GM12878 (cell line): ENCODE measurements around the gene MARCHF10. TPM values are rescaled to one million over a fixed set of nuclear protein-coding genes. Genes with fewer than 3 reads are reported as not detected.

Experiments
- ATF2 ChIP-seq: IDR thresholded peaks from 2 replicates; pipeline ENCODE4 v1.6.1; 2012; ENCODE audit warnings: low read length, inconsistent platforms
- HCFC1 ChIP-seq: fragments of 150-350 bp; IDR thresholded peaks from 2 replicates; pipeline ENCODE4 v1.6.1; 2014; ENCODE audit warnings: low read length
- IRF4 ChIP-seq: IDR thresholded peaks from 2 replicates; pipeline ENCODE4 v1.6.1; 2011; ENCODE audit warnings: low read depth, low read length
- KAT2A ChIP-seq: conservative IDR thresholded peaks from 2 replicates; pipeline ENCODE4 v1.6.1; 2011; ENCODE audit warnings: low read depth, low read length; ENCODE audit not compliant: control insufficient read depth
- KDM1A ChIP-seq: fragments of 200-600 bp; sonication (generic); IDR thresholded peaks from 2 replicates; pipeline ENCODE4 v1.6.1; 2016; ENCODE audit warnings: borderline replicate concordance
- MEF2A ChIP-seq: IDR thresholded peaks from 2 replicates; pipeline ENCODE4 v1.6.1; 2011; ENCODE audit warnings: low read depth, mild to moderate bottlenecking, low read length, moderate library complexity; ENCODE audit not compliant: insufficient read depth
- MTA2 ChIP-seq: fragments of 450-650 bp; IDR thresholded peaks from 2 replicates; pipeline ENCODE4 v1.6.1; 2016; ENCODE audit warnings: low read depth, mild to moderate bottlenecking, moderate library complexity
- POLR2A ChIP-seq: IDR thresholded peaks from 2 replicates; pipeline ENCODE4 v1.6.1; 2011; ENCODE audit warnings: low read depth, mild to moderate bottlenecking, low read length
- SPI1 ChIP-seq: IDR thresholded peaks from 2 replicates; pipeline ENCODE4 v1.6.1; 2011; ENCODE audit warnings: low read depth, mild to moderate bottlenecking, low read length, moderate library complexity, borderline replicate concordance; ENCODE audit not compliant: insufficient read depth
- TBL1XR1 ChIP-seq: IDR thresholded peaks from 2 replicates; pipeline ENCODE4 v1.6.1; 2012; ENCODE audit warnings: low read depth, low read length, improper control_type of control experiment
- TCF12 ChIP-seq: IDR thresholded peaks from 2 replicates; pipeline ENCODE4 v1.6.1; 2011; ENCODE audit warnings: low read depth, mild to moderate bottlenecking, low read length
- ZNF24 ChIP-seq: fragments of 450-650 bp; IDR thresholded peaks from 2 replicates; pipeline ENCODE4 v1.6.1; 2017; ENCODE audit warnings: antibody characterized with exemption, mild to moderate bottlenecking
- ZNF274 ChIP-seq: IDR thresholded peaks from one replicate; pipeline ENCODE4 v1.8.0; 2011; ENCODE audit not compliant: insufficient read length, insufficient read depth
- polyA plus RNA-seq, 11 experiments: library from polyadenylated mRNA; depleted of rRNA in 4 of 11; unstranded in 6 of 11; stranded (reverse) in 5 of 11; fragments of >200 nt; fragmentation: Nextera tagmentation in 4 of 11; fragmentation: Illumina TruSeq in 1 of 11; extraction: Ambion mirVana in 4 of 11; extraction: Trizol in 1 of 11; gene quantifications; 1 replicate in 1 of 11; 2 replicates in 10 of 11; pipeline versions ENCODE4 v1.2.1 to v1.2.3, GENCODE V29; 2011 to 2016; ENCODE audit warnings: inconsistent platforms in 2 of 11, missing spikeins in 2 of 11, low read depth in 1 of 11
- total RNA-seq, 4 experiments: library from RNA; depleted of rRNA in 3 of 4; stranded (reverse); fragments of >200 nt in 3 of 4; fragmentation: Illumina TruSeq in 1 of 4; extraction: Trizol in 1 of 4; gene quantifications; 2 replicates each; pipeline versions ENCODE4 v1.2.1 to v1.2.3, GENCODE V29; 2013 to 2021
- TF ChIP-seq, protein P1 (sequence below): IDR thresholded peaks from 2 replicates; pipeline ENCODE4 v1.6.1; 2011; ENCODE audit warnings: low read depth, low read length, improper control_type of control experiment, borderline replicate concordance
- TF ChIP-seq, protein P2 (sequence below): fragments of 450-650 bp; IDR thresholded peaks from 2 replicates; pipeline ENCODE4 v1.6.1; 2018; ENCODE audit warnings: borderline replicate concordance, mild to moderate bottlenecking; ENCODE audit not compliant: partially characterized antibody
- TF ChIP-seq, protein P3 (sequence below): fragments of 450-650 bp; IDR thresholded peaks from 2 replicates; pipeline ENCODE4 v1.6.1; 2017; ENCODE audit warnings: antibody characterized with exemption, mild to moderate bottlenecking, moderate library complexity
- TF ChIP-seq, protein P4 (sequence below): IDR thresholded peaks from 2 replicates; pipeline ENCODE4 v1.6.1; 2011; ENCODE audit warnings: borderline replicate concordance, low read depth, mild to moderate bottlenecking, moderate library complexity, mixed read lengths, low read length; ENCODE audit not compliant: insufficient read depth; ENCODE audit errors: extremely low read length

MARCHF10 gene
- total and polyA plus RNA-seq, 10 of the 15 experiments (the other 5 are each of a cell fraction or from before 2014, with no cell fraction given): 0.11 to 0.24 TPM; not detected in 8

- TF ChIP-seq ATF2: peak; percentile 83
- TF ChIP-seq POLR2A: no peak
- TF ChIP-seq, protein P1, sequence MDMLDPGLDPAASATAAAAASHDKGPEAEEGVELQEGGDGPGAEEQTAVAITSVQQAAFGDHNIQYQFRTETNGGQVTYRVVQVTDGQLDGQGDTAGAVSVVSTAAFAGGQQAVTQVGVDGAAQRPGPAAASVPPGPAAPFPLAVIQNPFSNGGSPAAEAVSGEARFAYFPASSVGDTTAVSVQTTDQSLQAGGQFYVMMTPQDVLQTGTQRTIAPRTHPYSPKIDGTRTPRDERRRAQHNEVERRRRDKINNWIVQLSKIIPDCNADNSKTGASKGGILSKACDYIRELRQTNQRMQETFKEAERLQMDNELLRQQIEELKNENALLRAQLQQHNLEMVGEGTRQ: no peak; the same call in 1 of the 2 replicates
- TF ChIP-seq KAT2A: no peak
- TF ChIP-seq TCF12: peak; percentile 51; the same call in 1 of the 2 replicates
- no peak for TF ChIP-seq ZNF274
- TF ChIP-seq HCFC1: no peak
- TF ChIP-seq, protein P2, sequence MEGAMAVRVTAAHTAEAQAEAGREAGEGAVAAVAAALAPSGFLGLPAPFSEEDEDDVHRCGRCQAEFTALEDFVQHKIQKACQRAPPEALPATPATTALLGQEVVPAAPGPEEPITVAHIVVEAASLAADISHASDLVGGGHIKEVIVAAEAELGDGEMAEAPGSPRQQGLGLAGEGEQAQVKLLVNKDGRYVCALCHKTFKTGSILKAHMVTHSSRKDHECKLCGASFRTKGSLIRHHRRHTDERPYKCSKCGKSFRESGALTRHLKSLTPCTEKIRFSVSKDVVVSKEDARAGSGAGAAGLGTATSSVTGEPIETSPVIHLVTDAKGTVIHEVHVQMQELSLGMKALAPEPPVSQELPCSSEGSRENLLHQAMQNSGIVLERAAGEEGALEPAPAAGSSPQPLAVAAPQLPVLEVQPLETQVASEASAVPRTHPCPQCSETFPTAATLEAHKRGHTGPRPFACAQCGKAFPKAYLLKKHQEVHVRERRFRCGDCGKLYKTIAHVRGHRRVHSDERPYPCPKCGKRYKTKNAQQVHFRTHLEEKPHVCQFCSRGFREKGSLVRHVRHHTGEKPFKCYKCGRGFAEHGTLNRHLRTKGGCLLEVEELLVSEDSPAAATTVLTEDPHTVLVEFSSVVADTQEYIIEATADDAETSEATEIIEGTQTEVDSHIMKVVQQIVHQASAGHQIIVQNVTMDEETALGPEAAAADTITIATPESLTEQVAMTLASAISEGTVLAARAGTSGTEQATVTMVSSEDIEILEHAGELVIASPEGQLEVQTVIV: no peak
- TF ChIP-seq ZNF24: no peak
- peak; percentile 69; the same call in 1 of the 2 replicates for TF ChIP-seq SPI1
- TF ChIP-seq, protein P3, sequence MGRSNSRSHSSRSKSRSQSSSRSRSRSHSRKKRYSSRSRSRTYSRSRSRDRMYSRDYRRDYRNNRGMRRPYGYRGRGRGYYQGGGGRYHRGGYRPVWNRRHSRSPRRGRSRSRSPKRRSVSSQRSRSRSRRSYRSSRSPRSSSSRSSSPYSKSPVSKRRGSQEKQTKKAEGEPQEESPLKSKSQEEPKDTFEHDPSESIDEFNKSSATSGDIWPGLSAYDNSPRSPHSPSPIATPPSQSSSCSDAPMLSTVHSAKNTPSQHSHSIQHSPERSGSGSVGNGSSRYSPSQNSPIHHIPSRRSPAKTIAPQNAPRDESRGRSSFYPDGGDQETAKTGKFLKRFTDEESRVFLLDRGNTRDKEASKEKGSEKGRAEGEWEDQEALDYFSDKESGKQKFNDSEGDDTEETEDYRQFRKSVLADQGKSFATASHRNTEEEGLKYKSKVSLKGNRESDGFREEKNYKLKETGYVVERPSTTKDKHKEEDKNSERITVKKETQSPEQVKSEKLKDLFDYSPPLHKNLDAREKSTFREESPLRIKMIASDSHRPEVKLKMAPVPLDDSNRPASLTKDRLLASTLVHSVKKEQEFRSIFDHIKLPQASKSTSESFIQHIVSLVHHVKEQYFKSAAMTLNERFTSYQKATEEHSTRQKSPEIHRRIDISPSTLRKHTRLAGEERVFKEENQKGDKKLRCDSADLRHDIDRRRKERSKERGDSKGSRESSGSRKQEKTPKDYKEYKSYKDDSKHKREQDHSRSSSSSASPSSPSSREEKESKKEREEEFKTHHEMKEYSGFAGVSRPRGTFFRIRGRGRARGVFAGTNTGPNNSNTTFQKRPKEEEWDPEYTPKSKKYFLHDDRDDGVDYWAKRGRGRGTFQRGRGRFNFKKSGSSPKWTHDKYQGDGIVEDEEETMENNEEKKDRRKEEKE: no peak
- peak; percentile 97 for TF ChIP-seq TBL1XR1
- peak; percentile 83 for TF ChIP-seq MEF2A
- peak; percentile 90 for TF ChIP-seq IRF4
- no peak for TF ChIP-seq KDM1A
- peak; percentile 77 for TF ChIP-seq MTA2
- TF ChIP-seq, protein P4, sequence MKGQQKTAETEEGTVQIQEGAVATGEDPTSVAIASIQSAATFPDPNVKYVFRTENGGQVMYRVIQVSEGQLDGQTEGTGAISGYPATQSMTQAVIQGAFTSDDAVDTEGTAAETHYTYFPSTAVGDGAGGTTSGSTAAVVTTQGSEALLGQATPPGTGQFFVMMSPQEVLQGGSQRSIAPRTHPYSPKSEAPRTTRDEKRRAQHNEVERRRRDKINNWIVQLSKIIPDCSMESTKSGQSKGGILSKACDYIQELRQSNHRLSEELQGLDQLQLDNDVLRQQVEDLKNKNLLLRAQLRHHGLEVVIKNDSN: peak; percentile 48
Observed at GRCh38 chr17:62724398-62725146, 83.5 kb downstream of the MARCHF10 start (continued).
